IgD-negative memory B cell (primary cell): Measurements from ENCODE around the gene ZNF620. TPM values are rescaled to one million over a fixed set of nuclear protein-coding genes. Genes with fewer than 3 reads are reported as not detected.
"Not testable (repeated sequence)": the region's sequence is repeated elsewhere in the genome, so short reads cannot be mapped to it uniquely, and the experiment has no call there.

Experiments
- H3K27ac Mint-ChIP-seq, 3 donors: one replicate each; pipeline ENCODE4 v1.8.0; 2020 to 2022; ENCODE audit warnings: mild to moderate bottlenecking in 3 of 3, mixed read lengths in 3 of 3, moderate library complexity in 1 of 3
- H3K27me3 Mint-ChIP-seq: one replicate; pipeline ENCODE4 v1.8.0; 2021; ENCODE audit warnings: mixed read lengths
- H3K36me3 Mint-ChIP-seq: one replicate; pipeline ENCODE4 v1.8.0; 2020; ENCODE audit warnings: mild to moderate bottlenecking, mixed read lengths
- H3K4me1 Mint-ChIP-seq, 3 donors: one replicate each; pipeline ENCODE4 v1.8.0; 2020 to 2022; ENCODE audit warnings: mixed read lengths in 3 of 3, mild to moderate bottlenecking in 1 of 3
- H3K4me3 Mint-ChIP-seq, 4 donors: one replicate each; pipeline ENCODE4 v1.8.0; 2020 to 2022; ENCODE audit warnings: mild to moderate bottlenecking in 4 of 4, mixed read lengths in 4 of 4, moderate library complexity in 3 of 4
- H3K9me3 Mint-ChIP-seq, 3 donors: one replicate each; pipeline ENCODE4 v1.8.0; 2020 to 2021; ENCODE audit warnings: mixed read lengths in 3 of 3, mild to moderate bottlenecking in 1 of 3
- polyA plus RNA-seq: library from polyadenylated mRNA; unstranded; fragments of 300-500 nt; fragmentation: Illumina TruSeq; gene quantifications from one replicate; pipeline ENCODE4 v1.2.3, GENCODE V29; 2021

The ZNF620 gene
- polyA plus RNA-seq, 1 donor from 2014 or later = 3.1 TPM

GRCh38 chr3:40523781-40524180, 17.9 kb downstream of the ZNF620 start:
- peaks cover 9% of the 10 kb centered on the region for H3K36me3 Mint-ChIP-seq
- H3K27ac Mint-ChIP-seq = peak overlapping the region; percentile 88 to 97 (median 97)
- no peaks in the 10 kb centered on the region for H3K27me3 Mint-ChIP-seq
- peaks cover 16 to 24% (median 20%) of the 10 kb centered on the region in 3 donors for H3K4me1 Mint-ChIP-seq
- peak overlapping the region; percentile 49 to 99 (median 92) for H3K4me3 Mint-ChIP-seq
- H3K9me3 Mint-ChIP-seq = no peaks in the 10 kb centered on the region

- no peaks in the 10 kb centered on the region for H3K9me3 Mint-ChIP-seq
- no peaks in the 10 kb centered on the region for H3K27me3 Mint-ChIP-seq
- peaks cover 11% of the 10 kb centered on the region for H3K36me3 Mint-ChIP-seq
- peaks cover 16 to 24% (median 20%) of the 10 kb centered on the region in 3 donors for H3K4me1 Mint-ChIP-seq
- H3K27ac Mint-ChIP-seq = peak overlapping the region; percentile 88 to 97 (median 97)
- peak overlapping the region; percentile 89 to 99 (median 98) for H3K4me3 Mint-ChIP-seq
These were observed 18.4 kb downstream of the ZNF620 start for GRCh38 chr3:40524222-40524567.

- Mint-ChIP-seq H3K27me3 (no peaks in the 10 kb centered on the region), H3K27ac (peak within 1 kb of the TSS; percentile 88 to 97 (median 97)), H3K9me3 (no peaks in the 10 kb centered on the region), H3K4me3 (peak within 1 kb of the TSS; percentile 89 to 99 (median 98)), H3K36me3 (peaks cover 11% of the 10 kb centered on the region), H3K4me1 (peaks cover 16 to 24% (median 20%) of the 10 kb centered on the region in 3 donors)
These were observed 18.9 kb downstream of the ZNF620 start, which contains the start of gene ZNF621 for GRCh38 chr3:40524568-40525285. TSS of gene ZNF621 (plus strand) at chr3:40524960. CDS start at chr3:40525841, 881 bp downstream.

- Mint-ChIP-seq H3K9me3 (peaks cover 0 to 7% (median 5%) of the 10 kb centered on the region in 3 donors), H3K36me3 (peaks cover 31% of the 10 kb centered on the region), H3K4me3 (peak overlapping the region in 1 of 4 donors; percentile 21), H3K27ac (peak overlapping the region in 1 of 3 donors; percentile 0), H3K4me1 (peaks cover 16 to 25% (median 20%) of the 10 kb centered on the region in 3 donors), H3K27me3 (no peaks in the 10 kb centered on the region)
These were observed 22.6 kb downstream of the ZNF620 start for GRCh38 chr3:40528426-40528825.

- Mint-ChIP-seq H3K27me3 (no peaks in the 10 kb centered on the region), H3K27ac (no peak overlapping the region), H3K9me3 (peaks cover 0 to 7% (median 7%) of the 10 kb centered on the region in 3 donors), H3K4me1 (peaks cover 0 to 5% (median 1%) of the 10 kb centered on the region in 3 donors), H3K4me3 (no peak overlapping the region), H3K36me3 (peaks cover 50% of the 10 kb centered on the region)
These were observed 26.4 kb downstream of the ZNF620 start for GRCh38 chr3:40532252-40532651.

GRCh38 chr3:40534283-40534682, 28.4 kb downstream of the ZNF620 start:
- Mint-ChIP-seq H3K4me3 (no peak overlapping the region), H3K9me3 (peaks cover 4 to 13% (median 7%) of the 10 kb centered on the region in 3 donors), H3K36me3 (peaks cover 46% of the 10 kb centered on the region), H3K27ac (no peak overlapping the region), H3K4me1 (peaks cover 0 to 2% (median 0%) of the 10 kb centered on the region in 3 donors), H3K27me3 (no peaks in the 10 kb centered on the region)

GRCh38 chr3:40546816-40547215, 41.0 kb downstream of the ZNF620 start:
- H3K36me3 Mint-ChIP-seq = peaks cover 5% of the 10 kb centered on the region
- no peak overlapping the region for H3K27ac Mint-ChIP-seq
- H3K27me3 Mint-ChIP-seq = no peaks in the 10 kb centered on the region
- H3K4me3 Mint-ChIP-seq = no peak overlapping the region
- H3K4me1 Mint-ChIP-seq = no peaks in the 10 kb centered on the region
- peaks cover 0 to 7% (median 3%) of the 10 kb centered on the region in 3 donors for H3K9me3 Mint-ChIP-seq

- Mint-ChIP-seq H3K4me1 (no peaks in the 10 kb centered on the region), H3K27me3 (no peaks in the 10 kb centered on the region), H3K27ac (no peak overlapping the region), H3K9me3 (peaks cover 0 to 7% (median 3%) of the 10 kb centered on the region in 3 donors), H3K36me3 (peaks cover 5% of the 10 kb centered on the region), H3K4me3 (no peak overlapping the region)
These were observed 44.3 kb downstream of the ZNF620 start for GRCh38 chr3:40550167-40550566.

- H3K27ac Mint-ChIP-seq = no peak overlapping the region
- H3K27me3 Mint-ChIP-seq = no peaks in the 10 kb centered on the region
- H3K4me1 Mint-ChIP-seq = peaks cover 0 to 9% (median 6%) of the 10 kb centered on the region in 3 donors
- H3K36me3 Mint-ChIP-seq = peaks cover 10% of the 10 kb centered on the region
- no peak overlapping the region for H3K4me3 Mint-ChIP-seq
- H3K9me3 Mint-ChIP-seq = peaks cover 0 to 3% (median 2%) of the 10 kb centered on the region in 3 donors
These were observed 51.8 kb downstream of the ZNF620 start for GRCh38 chr3:40557575-40558161.

GRCh38 chr3:40562482-40562881, 56.6 kb downstream of the ZNF620 start:
- H3K27me3 Mint-ChIP-seq, H3K4me1 Mint-ChIP-seq, H3K27ac Mint-ChIP-seq, H3K36me3 Mint-ChIP-seq, H3K4me3 Mint-ChIP-seq, H3K9me3 Mint-ChIP-seq: not testable (repeated sequence)

- not testable (repeated sequence) for H3K27me3 Mint-ChIP-seq, H3K4me3 Mint-ChIP-seq, H3K36me3 Mint-ChIP-seq, H3K9me3 Mint-ChIP-seq, H3K4me1 Mint-ChIP-seq, H3K27ac Mint-ChIP-seq
These were observed 59.8 kb downstream of the ZNF620 start for GRCh38 chr3:40565629-40566028.

GRCh38 chr3:40566694-40567093, 60.9 kb downstream of the ZNF620 start:
- peaks cover 10% of the 10 kb centered on the region for H3K36me3 Mint-ChIP-seq
- H3K4me3 Mint-ChIP-seq = no peak overlapping the region
- no peaks in the 10 kb centered on the region for H3K27me3 Mint-ChIP-seq
- H3K9me3 Mint-ChIP-seq = peaks cover 0 to 5% (median 0%) of the 10 kb centered on the region in 3 donors
- H3K4me1 Mint-ChIP-seq = no peaks in the 10 kb centered on the region
- H3K27ac Mint-ChIP-seq = no peak overlapping the region

Other genes starting within 250 kb of the ZNF620 start
- gene EIF1B, start 196.3 kb upstream of the ZNF620 start, polyA plus RNA-seq = 84.0 TPM
- gene ENTPD3, start 118.9 kb upstream of the ZNF620 start, polyA plus RNA-seq = 0.21 TPM
- 1,483 TPM for gene RPL14, start 48.7 kb upstream of the ZNF620 start, polyA plus RNA-seq
- 3.7 TPM for gene ZNF619, start 28.9 kb upstream of the ZNF620 start, polyA plus RNA-seq
- 3.8 TPM for gene ZNF621, start 18.9 kb downstream of the ZNF620 start, polyA plus RNA-seq